Measurements from ENCODE around the gene SALL1.

DNA sequence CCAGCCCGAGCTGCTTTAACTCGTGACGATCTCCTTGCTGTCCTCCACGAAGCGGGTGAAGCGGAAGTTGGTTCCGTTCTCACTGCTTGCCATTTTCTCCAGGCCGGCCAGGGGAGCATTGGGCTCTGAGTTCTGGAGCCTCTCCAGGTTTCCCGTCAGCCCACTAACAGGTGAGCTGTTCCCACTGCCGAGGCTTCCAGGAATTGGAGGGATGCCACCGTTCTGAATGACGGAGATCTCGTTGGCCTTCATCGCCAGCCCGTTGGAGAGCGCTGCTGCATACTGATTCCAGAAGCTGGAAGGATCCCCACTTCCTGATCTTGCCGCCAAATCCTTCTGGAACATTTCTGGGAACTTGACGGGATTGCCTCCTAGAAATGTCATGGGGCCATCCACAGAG is 14.0 kb downstream of the SALL1 start:
- TF ChIP-seq SP1 (IDR thresholded peaks at IDR 0.05; ENCODE audit: low read depth) (no peak), POLR2A (IDR thresholded peaks at IDR 0.05; ENCODE audit: borderline replicate concordance, extremely low read depth, insufficient read depth, insufficient read length) (no peak), TCF7L2 (IDR thresholded peaks at IDR 0.05; ENCODE audit: borderline replicate concordance, extremely low read depth, insufficient read depth, insufficient read length) (no peak), YY1 (IDR thresholded peaks at IDR 0.05; ENCODE audit: extremely low read depth, insufficient replicate concordance, low read depth, low read length) (no peak)
- TF ChIP-seq, protein P1, sequence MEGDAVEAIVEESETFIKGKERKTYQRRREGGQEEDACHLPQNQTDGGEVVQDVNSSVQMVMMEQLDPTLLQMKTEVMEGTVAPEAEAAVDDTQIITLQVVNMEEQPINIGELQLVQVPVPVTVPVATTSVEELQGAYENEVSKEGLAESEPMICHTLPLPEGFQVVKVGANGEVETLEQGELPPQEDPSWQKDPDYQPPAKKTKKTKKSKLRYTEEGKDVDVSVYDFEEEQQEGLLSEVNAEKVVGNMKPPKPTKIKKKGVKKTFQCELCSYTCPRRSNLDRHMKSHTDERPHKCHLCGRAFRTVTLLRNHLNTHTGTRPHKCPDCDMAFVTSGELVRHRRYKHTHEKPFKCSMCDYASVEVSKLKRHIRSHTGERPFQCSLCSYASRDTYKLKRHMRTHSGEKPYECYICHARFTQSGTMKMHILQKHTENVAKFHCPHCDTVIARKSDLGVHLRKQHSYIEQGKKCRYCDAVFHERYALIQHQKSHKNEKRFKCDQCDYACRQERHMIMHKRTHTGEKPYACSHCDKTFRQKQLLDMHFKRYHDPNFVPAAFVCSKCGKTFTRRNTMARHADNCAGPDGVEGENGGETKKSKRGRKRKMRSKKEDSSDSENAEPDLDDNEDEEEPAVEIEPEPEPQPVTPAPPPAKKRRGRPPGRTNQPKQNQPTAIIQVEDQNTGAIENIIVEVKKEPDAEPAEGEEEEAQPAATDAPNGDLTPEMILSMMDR (IDR thresholded peaks at IDR 0.05 in 2 of 3, conservative IDR thresholded peaks at IDR 0.05 in 1 of 3; ENCODE audit: borderline replicate concordance in 1 of 3, insufficient read depth in 1 of 3, low read depth in 2 of 3, low read length in 2 of 3): no peak
